Renal cortex interstitium (tissue), 11 donors: ENCODE results near the gene CCDC188. TPM values are rescaled to one million over a fixed set of nuclear protein-coding genes. Genes with fewer than 3 reads are reported as not detected.

Source experiments
- DNase-seq, 11 donors: peaks; one replicate each; pipeline ENCODE4 v3.0.0-alpha.2; 2013; ENCODE audit warnings: low read depth in 9 of 11, low spot score in 4 of 11; ENCODE audit errors: extremely low read depth in 1 of 11
- polyA plus RNA-seq, 3 donors: library from polyadenylated mRNA; unstranded; fragments of 120-200 nt; gene quantifications; one replicate each; pipeline ENCODE4 v1.2.1, GENCODE V29; 2013; ENCODE audit not compliant: insufficient read length in 3 of 3

Gene CCDC188
- polyA plus RNA-seq, 3 donors, result 0.93 to 1.4 (median 1.3) TPM

- peak in 9 of 11 donors; percentile 53 to 79 (median 71) for DNase-seq
Observed at GRCh38 chr22:20156611-20157429, 6.0 kb upstream of the CCDC188 start.

- no peak for DNase-seq
Observed at GRCh38 chr22:20156042-20156389, 5.2 kb upstream of the CCDC188 start.

DNA sequence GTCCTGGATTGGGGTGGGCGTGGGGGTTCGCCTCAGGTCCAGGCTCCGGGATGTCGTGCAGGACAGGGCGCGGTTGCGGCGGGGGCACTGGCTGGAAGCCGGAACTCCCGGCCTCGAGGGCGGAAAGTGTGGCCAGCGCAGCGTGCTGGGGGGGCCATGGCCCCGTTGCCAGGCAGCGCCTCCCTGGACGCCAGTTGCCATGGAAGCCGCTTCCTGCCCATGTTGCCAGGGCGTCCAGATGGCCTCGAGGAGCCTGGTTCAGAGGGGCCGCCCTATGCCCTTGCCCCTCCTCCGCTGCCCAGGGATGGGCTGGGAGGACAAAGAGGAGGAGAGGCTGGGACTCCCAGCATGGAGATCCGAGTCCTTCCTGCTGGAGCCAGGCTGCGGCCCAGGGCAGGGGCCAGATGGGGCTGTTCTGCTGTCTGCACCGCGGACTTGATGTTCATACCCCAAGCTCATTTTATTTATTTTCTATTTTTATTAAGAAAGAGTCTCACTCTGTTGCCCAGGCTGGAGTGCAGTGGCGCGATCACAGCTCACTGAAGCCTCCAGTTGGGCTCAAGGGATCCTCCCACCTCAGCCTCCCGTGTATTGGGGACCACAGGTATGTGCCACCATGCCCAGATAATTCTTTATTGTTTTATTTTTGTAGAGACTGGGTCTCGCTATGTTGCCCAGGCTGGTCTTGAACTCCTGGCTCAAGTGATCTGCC is 4.6 kb upstream of the CCDC188 start:
- no peak for DNase-seq

GRCh38 chr22:20154602-20155187 is 3.8 kb upstream of the CCDC188 start:
- DNase-seq, result no peak

DNA sequence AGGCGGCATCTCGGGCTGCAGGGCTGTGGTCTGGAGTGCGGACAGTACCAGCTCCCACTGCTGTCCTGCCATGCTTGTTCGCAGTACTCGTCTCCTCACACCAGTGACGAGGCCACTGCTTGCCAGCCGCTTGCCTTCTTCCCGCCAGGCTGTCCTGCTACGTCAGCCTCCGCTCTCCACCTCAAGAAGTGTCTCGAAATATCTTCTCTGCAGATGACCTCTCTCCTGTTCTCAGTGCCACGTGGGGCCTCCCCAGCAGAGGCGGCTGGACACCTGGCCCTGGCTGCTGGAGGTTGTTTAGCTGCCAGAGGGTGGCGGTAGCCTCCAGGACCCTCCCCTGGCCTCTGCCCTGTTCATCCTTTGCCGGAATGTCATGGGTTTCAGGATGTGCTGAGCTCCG is 3.1 kb upstream of the CCDC188 start:
- no peak for DNase-seq

DNA sequence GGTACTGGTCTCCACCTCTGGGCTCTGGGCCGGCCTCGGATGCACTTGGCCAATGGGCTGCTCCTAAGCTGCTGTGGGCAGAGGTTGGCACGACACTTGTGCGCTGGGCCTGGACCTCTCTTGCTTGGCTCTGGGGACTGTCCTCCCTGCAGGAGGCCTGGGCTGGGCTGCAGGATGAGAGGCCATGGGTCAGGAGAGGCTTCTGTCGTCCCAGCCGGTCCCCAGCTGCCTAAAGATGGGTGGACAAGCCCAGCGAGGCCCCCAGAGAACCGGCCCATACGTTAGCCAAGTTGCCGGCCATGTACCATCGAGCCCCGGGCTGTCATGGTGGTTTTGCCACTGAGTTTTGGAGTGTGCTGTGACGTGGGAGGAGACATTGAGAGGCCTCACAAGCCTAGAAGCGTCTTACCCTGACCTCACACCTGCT is 1.6 kb upstream of the CCDC188 start:
- no peak for DNase-seq

GRCh38 chr22:20151276-20151588 is 377 bp upstream of the CCDC188 start:
- DNase-seq, result no peak

DNA sequence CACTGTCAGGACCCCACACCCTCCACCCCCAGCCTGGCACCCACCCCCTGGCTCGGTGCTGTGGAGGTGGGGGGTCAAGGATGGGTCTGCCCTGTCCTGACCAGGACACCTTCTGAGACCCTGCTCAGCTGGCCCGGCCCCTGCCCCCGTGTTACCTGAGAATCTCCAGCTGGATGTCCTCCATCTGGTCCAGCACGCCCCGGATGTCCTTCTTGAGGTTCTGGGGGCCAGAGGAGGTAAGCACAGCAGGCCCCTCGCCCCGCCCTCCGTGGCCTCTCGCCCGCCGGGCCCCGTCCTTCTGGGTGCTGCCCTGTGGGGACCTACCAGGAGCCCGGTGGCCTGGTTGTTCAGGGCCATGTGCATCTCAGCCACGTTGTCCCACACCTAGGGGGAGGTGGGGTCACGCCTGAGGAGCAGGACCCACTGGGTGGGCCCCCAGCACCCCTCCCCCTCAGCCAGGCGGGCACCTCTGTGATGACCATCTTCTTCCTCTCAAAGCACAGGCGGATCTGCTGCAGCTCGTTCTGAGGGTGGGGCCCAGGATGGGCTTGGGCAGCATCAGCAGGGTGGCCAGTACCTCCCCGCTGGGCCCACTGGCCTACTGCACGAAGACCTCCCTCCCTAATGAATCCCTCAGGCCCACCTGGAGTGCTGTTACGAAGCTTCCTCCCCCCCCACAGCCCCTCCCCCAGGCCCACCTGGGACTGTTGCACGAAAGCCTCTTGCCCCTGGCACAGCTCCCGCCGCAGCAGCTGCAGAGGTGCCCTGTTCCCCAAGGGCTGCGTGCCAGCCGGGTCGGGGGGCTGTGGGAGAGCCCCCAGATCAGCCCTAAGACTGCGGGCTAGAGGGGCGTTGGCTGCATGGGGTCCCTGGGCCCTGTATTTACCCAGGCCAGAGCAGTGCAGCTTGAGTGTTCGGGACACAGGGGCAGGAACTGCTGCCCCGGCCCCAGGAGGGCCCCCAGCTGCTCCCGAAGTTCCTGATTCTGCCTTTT is 1.3 kb downstream of the CCDC188 start:
- no peak for DNase-seq

GRCh38 chr22:20148414-20148813 is 2.4 kb downstream of the CCDC188 start:
- DNase-seq, result no peak

DNA sequence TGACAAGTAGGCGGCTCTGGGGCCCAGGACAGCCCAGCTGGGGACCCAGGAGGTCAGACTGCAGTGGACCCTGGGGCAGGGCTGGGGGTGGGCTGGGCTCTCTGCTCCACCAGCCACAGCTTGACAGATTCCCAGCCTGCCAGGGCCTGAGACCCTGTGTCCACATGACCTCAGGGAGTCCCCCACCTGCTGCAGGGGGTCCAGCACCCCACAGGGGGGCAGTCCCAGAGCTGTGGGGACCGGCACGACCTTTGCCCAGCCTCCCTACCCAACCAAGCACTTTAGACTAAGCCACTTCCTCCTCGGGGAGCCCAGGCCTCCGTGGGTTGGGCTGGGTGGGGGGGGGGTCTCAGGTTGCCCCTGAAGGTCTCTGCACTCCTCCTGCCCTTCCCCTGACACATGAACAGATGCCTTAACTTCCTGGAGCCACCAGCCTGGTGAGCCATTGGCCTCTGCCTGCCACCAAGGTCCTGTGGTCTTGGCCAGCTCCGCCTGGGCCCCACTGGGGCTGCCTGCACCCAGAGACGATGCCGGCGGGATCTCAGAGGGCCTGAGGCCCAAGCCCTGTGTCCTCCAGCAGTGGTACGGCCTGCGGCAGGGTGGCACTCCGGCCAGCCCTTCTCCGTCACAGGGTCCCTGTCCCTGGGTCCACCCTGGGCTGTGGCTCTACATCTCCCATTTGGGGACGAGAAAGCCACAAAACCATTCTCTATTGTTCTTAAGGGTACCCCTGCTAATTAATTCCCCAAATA is 3.4 kb downstream of the CCDC188 start:
- DNase-seq, result no peak

GRCh38 chr22:20146777-20147176 is 4.1 kb downstream of the CCDC188 start:
- DNase-seq, result no peak

DNA sequence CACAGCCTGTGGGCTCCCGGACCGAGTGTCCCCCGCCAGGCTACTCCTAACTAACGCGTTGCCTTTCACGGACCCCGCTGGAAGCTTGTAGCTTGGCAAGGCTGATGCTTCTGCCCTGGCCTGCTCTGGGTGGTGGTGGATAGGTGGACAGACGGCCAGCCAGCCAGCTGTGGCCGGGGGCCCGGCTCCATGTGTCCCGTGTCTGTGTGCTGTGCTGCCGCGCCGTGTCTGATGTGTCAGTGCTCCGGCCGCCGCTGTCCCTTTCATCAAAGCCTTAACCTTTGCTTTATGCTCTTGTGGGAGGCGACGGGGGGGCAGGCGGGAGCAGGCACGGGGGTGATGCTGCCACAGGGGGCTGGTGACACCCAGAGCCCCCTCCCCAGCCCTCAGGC is 5.0 kb downstream of the CCDC188 start:
- DNase-seq, result no peak

- no peak for DNase-seq
Observed at GRCh38 chr22:20145206-20145831, 5.5 kb downstream of the CCDC188 start.

DNA sequence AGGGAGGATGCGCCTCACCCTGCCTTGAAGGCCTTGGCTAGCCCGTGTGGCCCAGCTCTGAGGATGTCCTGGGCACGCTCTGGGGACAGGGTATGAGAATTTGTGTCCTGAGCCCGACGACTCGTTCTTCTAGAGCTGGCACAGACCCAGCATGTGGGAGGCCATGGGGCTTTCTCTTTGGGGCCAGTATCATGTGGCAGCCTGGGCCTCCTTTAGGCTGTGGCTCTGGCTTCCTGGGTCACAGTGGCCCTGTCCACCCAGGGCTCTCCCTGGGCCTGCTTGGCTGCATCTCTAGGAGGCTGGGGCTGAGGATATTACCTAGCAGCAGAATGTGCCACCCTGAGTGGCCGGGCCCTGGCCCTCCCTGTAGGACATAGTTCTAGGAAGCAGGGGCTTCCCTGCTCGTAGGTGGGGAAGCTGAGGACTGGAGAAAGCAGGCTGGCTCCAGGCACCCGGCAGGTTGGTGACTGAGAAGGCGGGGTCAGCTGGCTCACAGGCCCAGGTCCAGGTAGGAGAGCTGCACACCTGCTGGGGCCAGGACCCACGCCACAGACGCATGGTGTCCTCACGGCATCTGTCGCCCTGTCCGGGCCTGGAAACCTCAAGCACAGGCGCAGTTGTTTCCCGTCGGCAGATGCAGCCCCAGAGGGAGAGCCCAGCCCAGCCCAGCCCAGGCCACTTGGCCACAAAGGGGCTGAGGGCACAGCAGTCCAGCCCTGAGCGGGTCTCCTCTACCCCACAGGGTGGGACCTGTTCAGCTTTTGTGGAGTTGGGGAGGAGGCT is 6.8 kb downstream of the CCDC188 start:
- DNase-seq, result no peak

- no peak for DNase-seq
Observed at GRCh38 chr22:20142711-20143621, 7.9 kb downstream of the CCDC188 start.
